ENCODE measurements around the gene OR51S1. TPM values are rescaled to one million over a fixed set of nuclear protein-coding genes. Genes with fewer than 3 reads are reported as not detected.

The OR51S1 gene
- total and polyA plus RNA-seq, 12 donors, result not detected

GRCh38 chr11:4851033-4851432 lies 2.0 kb upstream of the OR51S1 start:
- H3K4me3 ChIP-seq, result peak overlapping the region in 1 of 10 donors; percentile 14
- intact Hi-C loops (cut with DNase I), result no loop called here
- ATAC-seq (peak in 7 of 8 donors; percentile 30 to 94 (median 82)), DNase-seq (peak in 1 of 2 donors; percentile 29)
- 5 to 7% methylated on average over 4 of the region's 4 CpGs for WGBS, 2 donors
- no peak for TF ChIP-seq CTCF (IDR thresholded peaks at IDR 0.05)
- peaks cover 0 to 8% (median 0%) of the 10 kb centered on the region in 9 donors for H3K4me1 ChIP-seq
- H3K27me3 ChIP-seq, result no peaks in the 10 kb centered on the region
- no peak overlapping the region for H3K27ac ChIP-seq
- no peaks in the 10 kb centered on the region for H3K36me3 ChIP-seq
- H3K9me3 ChIP-seq, result no peaks in the 10 kb centered on the region

- WGBS, 2 donors, result 84 to 89% methylated on average over 2 of the region's 2 CpGs
- Histone ChIP-seq H3K4me1 (no peaks in the 10 kb centered on the region), H3K27ac (no peak overlapping the region), H3K27me3 (peaks cover 0 to 3% (median 0%) of the 10 kb centered on the region in 7 donors), H3K9me3 (no peaks in the 10 kb centered on the region), H3K36me3 (no peaks in the 10 kb centered on the region), H3K4me3 (no peak overlapping the region)
- DNase-seq (no peak), ATAC-seq (no peak)
- TF ChIP-seq CTCF (IDR thresholded peaks at IDR 0.05), result no peak
- intact Hi-C loops (cut with DNase I), result no loop called here
These were observed 9.0 kb downstream of the OR51S1 start for GRCh38 chr11:4839851-4840549.

- H3K9me3 ChIP-seq, result no peaks in the 10 kb centered on the region
These were observed 18.1 kb downstream of the OR51S1 start for GRCh38 chr11:4830909-4831308.

GRCh38 chr11:4830346-4830745 lies 18.7 kb downstream of the OR51S1 start:
- WGBS, 2 donors, result 65 to 66% methylated on average over 1 of the region's 1 CpG
- no peaks in the 10 kb centered on the region for H3K4me1 ChIP-seq
- TF ChIP-seq CTCF (IDR thresholded peaks at IDR 0.05), result no peak
- H3K27me3 ChIP-seq, result no peaks in the 10 kb centered on the region
- no peak overlapping the region for H3K27ac ChIP-seq
- no peak for ATAC-seq
- H3K4me3 ChIP-seq, result no peak overlapping the region
- no peaks in the 10 kb centered on the region for H3K9me3 ChIP-seq
- no peaks in the 10 kb centered on the region for H3K36me3 ChIP-seq
- intact Hi-C loops (cut with DNase I), result no loop called here
- no peak for DNase-seq

More at GRCh38 chr11:4830909-4831308, 18.1 kb downstream of the OR51S1 start:
- DNase-seq, result no peak
- Histone ChIP-seq H3K27ac (no peak overlapping the region), H3K27me3 (no peaks in the 10 kb centered on the region), H3K36me3 (no peaks in the 10 kb centered on the region), H3K4me1 (no peaks in the 10 kb centered on the region), H3K4me3 (no peak overlapping the region)
- intact Hi-C loops (cut with DNase I), result no loop called here
- 67 to 74% methylated on average over 2 of the region's 2 CpGs for whole genome bisulfite sequencing, 2 donors
- ATAC-seq, result no peak
- no peak for TF ChIP-seq CTCF (IDR thresholded peaks at IDR 0.05)
